Measurements from ENCODE around the gene CAPN2.

DNA sequence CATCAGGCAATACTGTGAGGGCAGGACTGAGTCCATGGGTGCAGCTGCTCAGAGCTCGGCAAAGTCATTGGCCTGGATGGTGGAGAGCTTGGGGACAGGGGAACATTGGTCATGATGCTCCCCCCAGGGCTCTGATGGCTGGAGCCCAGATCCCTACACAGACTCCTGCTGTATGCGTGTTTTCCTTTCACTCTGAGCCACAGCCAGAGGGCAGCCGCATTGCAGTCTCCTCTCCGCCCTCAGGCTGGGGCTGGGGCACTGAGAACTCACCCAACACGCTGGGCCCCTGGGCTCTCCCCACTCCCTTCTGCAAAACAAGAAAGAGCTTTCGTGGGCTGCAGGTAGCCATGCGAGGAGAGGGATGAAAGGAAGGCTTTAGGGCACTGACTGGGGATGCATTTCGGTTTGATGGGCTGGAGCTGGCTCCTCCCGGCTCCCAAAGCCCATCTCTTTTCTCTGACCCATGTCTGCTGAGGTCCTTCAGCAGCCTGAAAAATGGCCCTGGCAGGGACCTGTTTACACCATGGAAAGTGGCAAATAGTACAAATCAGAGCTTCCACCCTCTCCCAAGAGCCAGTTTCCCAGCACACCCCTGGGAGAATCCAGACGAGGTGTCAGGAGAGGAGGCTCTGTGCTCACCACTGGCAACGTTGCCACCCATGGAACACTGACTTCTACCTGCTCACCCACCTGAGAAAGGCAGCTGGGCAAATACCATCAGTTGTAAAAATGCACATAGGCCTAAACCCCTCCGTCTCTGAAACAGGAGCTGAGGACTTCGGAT, 43.8 kb downstream of the CAPN2 start:
- TF ChIP-seq, protein P1, sequence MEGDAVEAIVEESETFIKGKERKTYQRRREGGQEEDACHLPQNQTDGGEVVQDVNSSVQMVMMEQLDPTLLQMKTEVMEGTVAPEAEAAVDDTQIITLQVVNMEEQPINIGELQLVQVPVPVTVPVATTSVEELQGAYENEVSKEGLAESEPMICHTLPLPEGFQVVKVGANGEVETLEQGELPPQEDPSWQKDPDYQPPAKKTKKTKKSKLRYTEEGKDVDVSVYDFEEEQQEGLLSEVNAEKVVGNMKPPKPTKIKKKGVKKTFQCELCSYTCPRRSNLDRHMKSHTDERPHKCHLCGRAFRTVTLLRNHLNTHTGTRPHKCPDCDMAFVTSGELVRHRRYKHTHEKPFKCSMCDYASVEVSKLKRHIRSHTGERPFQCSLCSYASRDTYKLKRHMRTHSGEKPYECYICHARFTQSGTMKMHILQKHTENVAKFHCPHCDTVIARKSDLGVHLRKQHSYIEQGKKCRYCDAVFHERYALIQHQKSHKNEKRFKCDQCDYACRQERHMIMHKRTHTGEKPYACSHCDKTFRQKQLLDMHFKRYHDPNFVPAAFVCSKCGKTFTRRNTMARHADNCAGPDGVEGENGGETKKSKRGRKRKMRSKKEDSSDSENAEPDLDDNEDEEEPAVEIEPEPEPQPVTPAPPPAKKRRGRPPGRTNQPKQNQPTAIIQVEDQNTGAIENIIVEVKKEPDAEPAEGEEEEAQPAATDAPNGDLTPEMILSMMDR (IDR thresholded peaks at IDR 0.05) = no peak
- TF ChIP-seq, protein P2, sequence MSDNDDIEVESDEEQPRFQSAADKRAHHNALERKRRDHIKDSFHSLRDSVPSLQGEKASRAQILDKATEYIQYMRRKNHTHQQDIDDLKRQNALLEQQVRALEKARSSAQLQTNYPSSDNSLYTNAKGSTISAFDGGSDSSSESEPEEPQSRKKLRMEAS (IDR thresholded peaks at IDR 0.05; ENCODE audit: low read depth) = no peak
- TF ChIP-seq TAF1 (IDR thresholded peaks at IDR 0.05; ENCODE audit: borderline replicate concordance, low read depth, low read length) = no peak
- no peak for TF ChIP-seq MEF2A (IDR thresholded peaks at IDR 0.05; ENCODE audit: borderline replicate concordance, low read depth)
- TF ChIP-seq, protein P3, sequence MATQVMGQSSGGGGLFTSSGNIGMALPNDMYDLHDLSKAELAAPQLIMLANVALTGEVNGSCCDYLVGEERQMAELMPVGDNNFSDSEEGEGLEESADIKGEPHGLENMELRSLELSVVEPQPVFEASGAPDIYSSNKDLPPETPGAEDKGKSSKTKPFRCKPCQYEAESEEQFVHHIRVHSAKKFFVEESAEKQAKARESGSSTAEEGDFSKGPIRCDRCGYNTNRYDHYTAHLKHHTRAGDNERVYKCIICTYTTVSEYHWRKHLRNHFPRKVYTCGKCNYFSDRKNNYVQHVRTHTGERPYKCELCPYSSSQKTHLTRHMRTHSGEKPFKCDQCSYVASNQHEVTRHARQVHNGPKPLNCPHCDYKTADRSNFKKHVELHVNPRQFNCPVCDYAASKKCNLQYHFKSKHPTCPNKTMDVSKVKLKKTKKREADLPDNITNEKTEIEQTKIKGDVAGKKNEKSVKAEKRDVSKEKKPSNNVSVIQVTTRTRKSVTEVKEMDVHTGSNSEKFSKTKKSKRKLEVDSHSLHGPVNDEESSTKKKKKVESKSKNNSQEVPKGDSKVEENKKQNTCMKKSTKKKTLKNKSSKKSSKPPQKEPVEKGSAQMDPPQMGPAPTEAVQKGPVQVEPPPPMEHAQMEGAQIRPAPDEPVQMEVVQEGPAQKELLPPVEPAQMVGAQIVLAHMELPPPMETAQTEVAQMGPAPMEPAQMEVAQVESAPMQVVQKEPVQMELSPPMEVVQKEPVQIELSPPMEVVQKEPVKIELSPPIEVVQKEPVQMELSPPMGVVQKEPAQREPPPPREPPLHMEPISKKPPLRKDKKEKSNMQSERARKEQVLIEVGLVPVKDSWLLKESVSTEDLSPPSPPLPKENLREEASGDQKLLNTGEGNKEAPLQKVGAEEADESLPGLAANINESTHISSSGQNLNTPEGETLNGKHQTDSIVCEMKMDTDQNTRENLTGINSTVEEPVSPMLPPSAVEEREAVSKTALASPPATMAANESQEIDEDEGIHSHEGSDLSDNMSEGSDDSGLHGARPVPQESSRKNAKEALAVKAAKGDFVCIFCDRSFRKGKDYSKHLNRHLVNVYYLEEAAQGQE (IDR thresholded peaks at IDR 0.05; ENCODE audit: low read depth, low read length) = no peak
- no peak for TF ChIP-seq GATA2 (CRISPR knock-in tag; IDR thresholded peaks at IDR 0.05)
- no peak for TF ChIP-seq EP300 (IDR thresholded peaks at IDR 0.05; ENCODE audit: borderline replicate concordance in 1 of 2, low read depth in 1 of 2, low read length in 1 of 2)
- TF ChIP-seq, protein P4, sequence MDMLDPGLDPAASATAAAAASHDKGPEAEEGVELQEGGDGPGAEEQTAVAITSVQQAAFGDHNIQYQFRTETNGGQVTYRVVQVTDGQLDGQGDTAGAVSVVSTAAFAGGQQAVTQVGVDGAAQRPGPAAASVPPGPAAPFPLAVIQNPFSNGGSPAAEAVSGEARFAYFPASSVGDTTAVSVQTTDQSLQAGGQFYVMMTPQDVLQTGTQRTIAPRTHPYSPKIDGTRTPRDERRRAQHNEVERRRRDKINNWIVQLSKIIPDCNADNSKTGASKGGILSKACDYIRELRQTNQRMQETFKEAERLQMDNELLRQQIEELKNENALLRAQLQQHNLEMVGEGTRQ (IDR thresholded peaks at IDR 0.05; ENCODE audit: borderline replicate concordance, low read depth, low read length) = no peak
- TF ChIP-seq RXRA (IDR thresholded peaks at IDR 0.05; ENCODE audit: borderline replicate concordance, low read depth) = no peak
- no peak for TF ChIP-seq MXI1 (IDR thresholded peaks at IDR 0.05; ENCODE audit: low read depth, low read length)
- no peak for TF ChIP-seq NRF1 (IDR thresholded peaks at IDR 0.05; ENCODE audit: low read depth, low read length)
